GF-D8 (cell line): ENCODE results near the gene ZPLD1.

Experiments
- DNase-seq: peaks from one replicate; lab custom pipeline; 2025; lab: John Stamatoyannopoulos, UW

Gene ZPLD1

DNA sequence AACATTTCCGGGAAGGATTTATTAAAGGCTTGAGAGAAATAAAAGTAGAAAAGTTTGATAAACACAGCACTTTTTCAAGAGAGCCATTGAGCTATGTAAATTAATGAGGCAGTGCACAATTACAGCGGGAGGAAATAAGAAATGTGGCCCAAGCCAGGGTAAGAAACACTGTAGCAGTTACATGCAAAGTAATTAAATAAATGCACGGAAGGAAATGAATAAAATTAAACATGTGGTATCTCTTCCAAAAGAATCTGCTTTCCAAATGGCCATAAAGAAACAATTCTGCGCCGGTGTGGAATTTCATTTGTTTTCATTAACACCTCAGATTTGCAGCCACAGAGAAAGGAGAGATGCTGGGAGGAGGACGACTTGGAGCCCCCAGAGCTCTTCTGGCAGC lies 35.3 kb downstream of the ZPLD1 start:
- no peak for DNase-seq

DNA sequence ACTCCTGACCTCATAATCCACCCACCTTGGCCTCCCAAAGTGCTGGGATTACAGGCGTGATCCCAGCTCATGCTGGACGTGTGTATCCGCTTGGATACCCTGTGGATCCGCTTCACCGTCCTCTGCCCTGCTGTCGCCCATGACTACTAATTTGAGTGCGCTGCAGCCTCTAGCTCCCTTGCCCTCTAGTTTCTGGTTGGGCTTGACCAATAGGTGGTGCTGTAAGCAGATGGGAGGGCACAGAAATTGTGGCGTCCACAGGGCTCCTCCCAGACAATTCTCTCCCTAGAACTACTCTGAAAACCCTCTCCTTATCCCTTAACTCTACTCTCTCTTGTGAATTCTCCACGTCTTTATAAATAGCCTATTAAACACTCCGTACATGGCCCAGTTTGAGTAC lies 36.2 kb downstream of the ZPLD1 start:
- DNase-seq = no peak

GRCh38 chr3:102471491-102471890 lies 36.7 kb downstream of the ZPLD1 start:
- no peak for DNase-seq

GRCh38 chr3:102473648-102474047 lies 38.8 kb downstream of the ZPLD1 start:
- DNase-seq = no peak

GRCh38 chr3:102474207-102474606 lies 39.4 kb downstream of the ZPLD1 start:
- no peak for DNase-seq

- DNase-seq = no peak
Observed at GRCh38 chr3:102476198-102476597, 41.4 kb downstream of the ZPLD1 start.

DNA sequence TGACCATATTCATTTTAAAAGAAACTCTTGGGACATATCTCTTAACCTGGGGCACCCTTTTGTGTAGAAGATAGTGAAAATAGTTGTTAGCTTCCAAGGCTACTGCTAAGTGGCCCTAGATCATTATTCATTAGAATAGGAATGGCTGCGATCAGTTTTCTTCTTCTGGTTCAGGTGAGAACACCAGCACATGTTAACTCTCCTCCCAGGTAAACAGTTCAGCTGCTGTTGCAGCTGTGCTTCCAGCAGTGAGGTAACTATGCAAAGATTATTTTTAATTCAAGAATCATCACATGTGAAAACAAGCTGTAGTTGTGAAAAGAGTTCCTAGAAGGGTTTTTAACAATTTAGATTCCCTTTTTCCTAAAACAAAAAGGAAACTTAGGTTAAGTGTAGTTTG lies 43.3 kb downstream of the ZPLD1 start:
- DNase-seq = no peak

- DNase-seq = no peak
Observed at GRCh38 chr3:102480139-102480538, 45.3 kb downstream of the ZPLD1 start.

DNA sequence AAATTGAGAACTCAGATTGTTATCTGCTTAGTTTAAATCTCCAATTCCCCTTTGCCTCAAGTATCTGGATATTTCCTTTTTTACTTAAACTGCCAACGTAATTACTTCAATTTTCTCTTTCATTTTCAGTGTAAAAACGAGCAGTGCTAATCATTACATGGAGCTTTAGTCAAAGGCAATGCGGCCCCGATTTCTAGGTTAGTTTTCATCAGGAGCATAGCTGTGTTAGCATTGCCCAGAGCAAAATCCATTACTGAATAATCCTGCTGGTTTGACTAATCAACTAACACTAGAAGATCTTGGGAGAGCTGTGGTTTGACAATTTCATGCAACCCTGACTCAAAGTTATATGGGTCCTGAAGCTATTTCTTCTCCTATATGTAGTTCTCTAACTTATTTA lies 46.2 kb downstream of the ZPLD1 start:
- DNase-seq = no peak

GRCh38 chr3:102483556-102483955 lies 48.7 kb downstream of the ZPLD1 start:
- DNase-seq = no peak

DNA sequence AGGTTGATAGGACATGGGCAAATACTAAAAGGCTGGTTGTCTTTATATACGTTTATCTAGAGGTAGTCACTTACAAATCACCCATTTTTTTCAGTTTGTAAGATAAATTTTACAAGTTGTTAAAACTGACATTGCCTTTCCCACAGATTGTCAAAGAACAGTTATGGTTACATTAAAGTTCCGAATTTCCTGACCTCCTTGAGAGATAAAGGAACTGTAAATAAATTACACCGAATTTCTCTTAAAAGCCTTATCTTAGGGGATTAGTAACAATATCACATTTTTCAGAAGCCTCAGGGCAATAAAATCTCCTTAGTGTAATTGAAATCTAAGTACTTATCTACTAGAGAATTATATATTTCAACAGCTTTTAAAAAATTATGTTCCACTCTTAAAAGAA lies 49.5 kb downstream of the ZPLD1 start:
- no peak for DNase-seq

- no peak for DNase-seq
Observed at GRCh38 chr3:102485701-102486100, 50.9 kb downstream of the ZPLD1 start.

GRCh38 chr3:102488331-102488730 lies 53.5 kb downstream of the ZPLD1 start:
- no peak for DNase-seq

GRCh38 chr3:102492300-102492699 lies 57.5 kb downstream of the ZPLD1 start:
- DNase-seq = no peak

- DNase-seq = no peak
Observed at GRCh38 chr3:102497571-102497970, 62.8 kb downstream of the ZPLD1 start.

DNA sequence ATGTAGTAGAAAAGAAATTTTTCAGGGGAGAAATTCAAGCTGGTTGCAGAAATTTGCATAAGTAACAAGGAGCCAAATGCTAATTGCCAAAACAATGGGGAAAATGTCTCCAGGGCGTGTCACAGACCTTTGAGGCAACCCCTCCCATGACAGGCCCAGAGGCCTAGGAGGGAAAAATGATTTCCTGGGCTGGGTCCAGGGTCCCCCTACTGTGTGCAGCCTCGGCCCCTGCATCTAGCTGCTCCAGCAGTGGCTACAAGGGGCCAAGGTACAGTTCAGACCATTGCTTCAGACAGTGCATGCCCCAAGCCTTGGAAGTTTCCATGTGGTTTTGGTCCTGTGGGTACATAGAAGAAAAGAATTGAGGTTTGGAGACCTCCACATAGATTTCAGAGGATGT lies 70.7 kb downstream of the ZPLD1 start:
- DNase-seq = no peak

- no peak for DNase-seq
Observed at GRCh38 chr3:102510663-102511062, 75.8 kb downstream of the ZPLD1 start.

DNA sequence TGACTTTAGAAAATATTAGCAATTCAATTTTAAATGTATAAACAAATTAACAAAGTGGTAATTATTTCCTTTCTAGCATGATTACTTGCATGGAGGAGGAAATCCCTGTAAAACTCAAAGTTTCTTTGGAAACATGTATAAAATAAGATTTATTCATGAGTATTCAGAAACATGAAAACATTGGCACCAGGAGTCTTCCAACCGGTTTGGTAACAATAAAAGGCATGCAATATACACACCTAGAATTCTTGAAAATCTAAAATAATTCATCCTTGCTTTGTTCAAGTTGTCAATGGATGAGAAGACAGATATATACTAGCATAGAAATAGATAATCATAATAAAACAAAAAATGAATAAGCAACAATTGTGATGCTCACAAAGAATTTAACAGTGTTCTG lies 76.4 kb downstream of the ZPLD1 start:
- DNase-seq = no peak

- DNase-seq = no peak
Observed at GRCh38 chr3:102511639-102512038, 76.8 kb downstream of the ZPLD1 start.

DNA sequence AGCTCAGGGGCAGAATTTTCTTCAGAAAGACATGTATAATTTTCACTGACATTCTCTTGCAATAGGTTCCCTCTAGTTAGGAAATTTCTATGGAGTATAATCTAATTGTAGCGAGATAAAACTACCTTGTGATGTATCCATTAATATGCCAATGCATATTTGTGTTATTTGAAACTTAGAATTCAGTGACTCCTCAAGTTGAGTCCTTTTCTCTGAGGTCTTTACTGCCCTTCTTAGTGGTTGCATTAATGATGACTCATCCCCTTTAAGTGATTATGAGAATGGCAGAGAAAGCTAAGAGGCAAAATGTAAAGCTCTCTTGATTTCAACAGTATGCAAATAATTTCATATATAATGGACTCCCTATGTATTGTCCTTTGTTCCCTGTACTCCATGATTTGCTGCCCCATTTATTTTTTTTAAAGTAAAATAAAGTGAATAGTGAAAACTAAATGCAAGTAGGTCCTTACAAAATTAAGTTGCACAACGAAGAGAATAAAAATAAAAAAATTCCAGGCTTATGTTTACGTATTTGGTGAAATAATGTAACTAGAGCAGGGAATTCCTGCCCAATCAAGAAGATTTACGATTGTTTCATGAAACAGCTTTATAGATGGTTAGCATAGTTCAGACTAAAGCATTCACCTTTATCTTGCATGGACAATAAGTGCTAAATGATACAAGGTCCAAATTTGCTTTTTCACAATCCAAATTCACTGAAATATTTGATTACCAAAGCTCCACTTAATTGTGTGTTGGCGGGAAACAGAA lies 78.1 kb downstream of the ZPLD1 start:
- no peak for DNase-seq

DNA sequence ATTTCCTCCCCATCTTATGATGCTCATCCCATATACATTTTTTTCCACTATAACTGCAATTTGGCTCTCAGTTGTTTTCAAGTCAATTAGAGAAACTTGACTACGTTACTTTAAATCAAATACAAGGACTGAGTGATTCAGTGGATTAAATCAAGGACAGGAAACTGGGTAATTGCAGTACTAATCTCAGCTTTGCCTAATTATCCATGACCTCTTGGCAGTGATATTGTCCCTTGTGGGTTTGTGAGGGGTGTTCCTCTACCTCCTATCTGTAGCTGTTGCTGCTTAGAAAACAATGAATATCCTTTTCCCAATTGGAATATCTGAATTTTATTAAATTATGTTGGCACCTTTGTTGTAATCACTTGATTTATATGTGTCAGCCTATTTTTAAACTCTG lies 79.4 kb downstream of the ZPLD1 start:
- DNase-seq = no peak

DNA sequence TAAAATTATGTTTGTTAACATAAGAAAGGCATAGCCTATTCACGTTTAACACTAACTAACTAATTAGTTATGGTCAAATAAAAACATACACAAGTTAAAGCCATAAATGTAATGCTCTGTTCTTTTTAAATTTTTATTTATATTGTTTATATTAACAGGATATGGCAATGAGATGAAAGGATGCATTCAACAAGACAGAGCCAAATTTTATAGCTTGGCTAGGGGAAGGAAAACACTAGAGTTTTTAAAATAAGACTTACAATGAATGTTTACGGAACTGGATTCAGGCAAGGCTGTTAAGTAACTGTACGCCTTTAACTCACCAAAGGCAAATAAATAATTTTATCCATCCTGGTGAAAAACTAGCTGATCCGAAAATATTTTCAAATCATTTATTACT lies 86.4 kb downstream of the ZPLD1 start:
- DNase-seq = no peak

DNA sequence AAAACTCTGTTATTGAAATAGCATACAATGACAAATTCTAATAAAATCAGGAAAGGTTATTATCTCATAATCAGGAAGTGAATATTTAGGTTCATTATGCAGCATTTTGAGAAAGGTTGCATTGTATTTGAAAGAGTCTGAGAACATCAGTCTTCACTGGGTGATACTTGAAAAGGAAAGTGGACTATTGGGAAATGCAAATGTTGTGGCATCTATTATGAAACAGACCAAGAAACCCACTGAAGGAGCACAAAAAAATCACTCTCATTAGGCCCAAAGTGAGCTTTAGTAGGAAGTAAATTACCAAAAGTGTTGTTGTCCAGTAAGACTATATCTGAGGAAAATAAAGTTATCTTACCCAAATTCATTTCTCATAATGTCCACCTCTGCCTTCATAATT lies 90.8 kb downstream of the ZPLD1 start:
- no peak for DNase-seq

GRCh38 chr3:102526865-102527264 lies 92.0 kb downstream of the ZPLD1 start:
- no peak for DNase-seq
